IPS-NIHi11 (cell line): ENCODE results near the gene CELF2.

ENCODE experiments used
- DNase-seq: peaks from one replicate; pipeline ENCODE4 v3.0.0; 2012; ENCODE audit warnings: mixed read lengths, low spot score

The CELF2 gene

DNA sequence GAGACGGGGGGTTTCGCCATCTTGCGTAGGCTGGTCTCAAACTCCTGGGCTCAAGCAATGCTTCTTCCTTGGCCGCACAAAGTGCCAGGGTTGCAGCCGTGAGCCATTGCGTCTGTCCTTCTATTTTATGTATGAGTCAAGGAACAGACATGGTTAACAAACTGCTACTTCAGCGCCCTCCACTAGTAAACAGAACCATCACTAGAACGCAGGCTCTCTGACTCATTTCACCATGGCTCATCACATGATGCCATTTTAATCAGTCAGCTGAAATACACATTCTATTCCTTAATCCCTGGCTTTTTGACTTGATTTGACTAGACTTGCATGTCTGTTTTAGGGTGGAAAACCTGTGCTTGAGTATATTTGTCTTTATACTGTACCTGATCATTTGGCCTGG is 41.3 kb downstream of the CELF2 start:
- DNase-seq: no peak

DNA sequence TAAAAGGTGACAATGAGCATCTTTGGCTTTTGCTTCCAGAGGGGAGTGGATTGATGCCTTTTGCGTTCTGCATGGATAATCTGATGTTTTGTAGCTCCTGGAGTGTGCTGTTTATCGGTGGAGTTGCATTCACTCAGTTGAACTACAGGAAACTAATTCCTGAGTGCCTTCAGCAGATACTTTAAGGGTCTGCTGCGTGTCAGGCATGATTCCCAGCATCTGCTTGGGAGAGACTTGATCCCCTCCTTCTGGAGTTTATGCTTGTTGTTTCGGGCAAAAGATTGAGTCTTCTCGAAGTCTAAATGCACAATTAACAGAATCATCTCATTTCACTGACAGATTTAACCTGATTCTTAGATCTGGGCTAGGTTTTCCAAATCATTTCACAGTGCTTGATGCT is 46.2 kb downstream of the CELF2 start:
- DNase-seq: no peak

DNA sequence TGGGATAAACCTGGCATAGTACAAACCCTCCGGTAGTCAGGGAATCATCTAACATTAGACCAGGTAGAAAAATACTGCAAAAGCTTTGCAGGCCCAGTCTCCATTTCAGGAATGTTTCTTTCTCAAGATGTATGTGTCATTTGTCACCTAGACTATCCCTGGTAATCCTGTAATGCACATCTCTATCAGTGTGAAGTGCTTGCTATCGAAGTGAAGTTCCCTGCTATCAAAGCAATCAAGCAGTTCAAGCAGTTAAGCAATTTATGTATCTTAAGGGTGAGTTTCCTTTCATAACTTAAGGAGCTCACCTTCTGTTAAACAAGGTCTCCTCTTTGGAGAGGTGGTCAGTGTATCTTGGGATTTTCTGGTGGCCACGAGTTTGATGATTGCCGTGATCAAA is 47.2 kb downstream of the CELF2 start:
- DNase-seq: no peak

DNA sequence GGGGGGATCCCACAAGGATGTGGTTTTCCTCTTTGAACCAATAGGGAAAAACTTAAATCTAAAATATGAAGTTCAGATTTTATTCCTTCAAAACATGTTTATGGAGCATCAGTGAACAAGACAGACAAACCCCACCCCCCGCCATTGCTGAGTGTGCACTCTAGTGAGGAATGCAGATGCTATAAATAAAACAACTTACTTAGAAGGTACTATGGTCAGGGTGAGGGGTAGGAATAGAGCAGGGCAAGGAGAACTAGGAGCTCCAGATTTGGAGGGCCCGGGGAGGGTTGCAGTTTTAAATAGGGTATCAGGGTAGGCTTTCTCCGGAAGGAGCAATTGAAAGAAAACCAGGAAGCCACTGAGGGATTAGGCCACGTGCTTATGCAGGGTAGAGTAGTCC is 47.9 kb downstream of the CELF2 start:
- no peak for DNase-seq

DNA sequence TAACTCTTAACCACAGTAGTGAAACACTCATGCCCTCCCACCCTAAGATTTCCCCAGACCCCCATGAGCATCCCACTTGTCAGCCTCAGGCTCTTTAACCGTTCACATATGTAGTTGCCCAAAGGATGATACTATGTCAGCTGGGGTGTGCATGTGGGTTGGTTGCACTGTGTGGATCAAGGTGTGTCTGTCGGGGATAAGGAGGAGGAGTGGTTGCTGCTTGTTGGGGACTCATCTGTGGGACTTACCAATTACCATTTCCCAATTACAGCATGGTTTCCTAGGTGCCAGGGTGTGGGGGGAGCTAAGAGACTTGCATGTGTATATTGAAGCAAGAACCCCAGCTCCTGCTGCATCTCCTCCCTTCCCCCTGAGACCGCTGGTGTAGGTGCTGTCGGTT is 48.8 kb downstream of the CELF2 start:
- no peak for DNase-seq

DNA sequence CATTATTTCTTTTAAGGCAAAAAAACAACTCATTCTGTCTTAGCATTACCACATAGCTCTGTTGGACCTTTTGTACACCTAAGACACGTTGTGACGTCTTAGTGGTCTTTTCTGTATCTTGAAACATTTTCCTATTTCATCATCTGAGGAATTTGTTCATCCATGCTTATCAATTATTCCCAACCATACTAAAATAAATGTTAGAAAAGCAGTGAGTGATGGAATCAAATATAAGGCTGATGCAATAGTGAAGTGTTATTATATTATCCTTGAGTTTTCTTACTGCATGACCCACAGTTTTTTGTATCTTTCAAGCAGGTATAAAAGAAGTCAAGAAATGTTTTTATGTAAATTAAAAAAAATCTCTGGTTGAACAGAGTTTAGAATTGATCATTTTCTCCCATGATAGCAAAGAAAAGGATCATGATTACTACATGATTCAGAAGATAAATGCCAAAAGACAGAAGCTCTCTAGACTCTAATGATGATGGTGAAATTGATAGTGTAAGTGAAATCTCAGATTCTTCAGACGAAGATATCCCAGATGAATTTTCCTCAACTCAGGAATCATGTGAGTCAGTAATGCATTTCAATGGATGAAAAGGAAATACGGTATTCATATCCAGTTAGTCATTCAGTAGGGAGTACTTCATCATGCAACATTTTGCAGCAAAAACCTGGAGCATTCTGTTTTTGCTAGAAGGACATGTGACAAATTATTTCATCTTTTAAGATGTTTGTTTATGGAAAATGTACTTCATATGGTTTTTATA is 51.4 kb downstream of the CELF2 start:
- DNase-seq: no peak

DNA sequence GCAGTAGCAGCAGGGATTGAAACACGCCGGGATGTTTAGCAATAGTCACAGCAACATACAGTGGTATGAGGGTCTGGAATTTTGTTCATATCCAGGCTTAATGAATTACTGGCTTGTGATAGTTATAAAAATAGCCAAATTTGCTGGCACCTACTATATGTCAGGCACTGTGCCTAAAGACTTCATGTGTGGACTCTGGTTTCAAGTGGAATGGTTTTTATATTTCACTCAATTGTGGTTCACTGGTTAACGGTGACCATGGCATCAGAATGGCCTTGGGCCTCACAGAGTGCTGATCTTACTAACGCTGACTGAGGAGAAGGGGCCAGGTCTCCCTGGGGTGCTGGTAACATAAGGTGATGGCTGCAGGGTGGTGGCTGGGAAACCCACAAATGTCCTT is 55.7 kb downstream of the CELF2 start:
- no peak for DNase-seq

DNA sequence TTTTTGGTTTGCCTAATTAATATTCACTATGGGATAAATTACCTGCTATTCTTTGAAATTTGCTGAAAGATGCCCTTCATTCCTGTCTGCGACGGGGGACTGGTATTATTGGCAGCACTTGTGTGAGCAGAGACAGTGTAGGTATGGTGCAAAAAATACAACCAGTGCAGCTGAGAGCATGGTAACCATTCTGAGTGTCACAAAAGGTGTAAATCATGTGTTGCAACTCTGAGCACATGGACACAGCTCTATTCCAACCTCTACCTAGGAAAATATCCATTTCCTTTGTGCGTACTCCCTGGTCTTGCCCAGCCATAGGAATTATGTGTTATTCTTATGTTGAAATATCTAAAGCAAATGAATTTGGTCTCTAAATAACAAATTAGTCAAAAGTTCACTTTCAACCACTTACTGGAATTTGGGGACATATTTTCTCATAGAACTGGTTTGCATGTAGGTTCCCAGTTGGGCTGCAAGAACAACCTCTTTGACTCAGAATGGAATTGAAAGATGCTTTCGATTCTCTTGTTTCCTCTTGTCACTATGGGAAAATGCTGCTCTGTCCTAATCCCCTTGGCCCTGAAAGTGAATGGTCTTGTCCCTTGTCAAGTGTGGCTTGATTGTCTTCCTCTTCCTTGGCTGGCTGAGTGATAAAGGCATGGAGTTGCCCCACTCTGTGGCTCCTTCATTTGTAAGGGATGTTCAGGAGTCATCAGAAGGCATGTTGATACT is 57.0 kb downstream of the CELF2 start:
- no peak for DNase-seq

DNA sequence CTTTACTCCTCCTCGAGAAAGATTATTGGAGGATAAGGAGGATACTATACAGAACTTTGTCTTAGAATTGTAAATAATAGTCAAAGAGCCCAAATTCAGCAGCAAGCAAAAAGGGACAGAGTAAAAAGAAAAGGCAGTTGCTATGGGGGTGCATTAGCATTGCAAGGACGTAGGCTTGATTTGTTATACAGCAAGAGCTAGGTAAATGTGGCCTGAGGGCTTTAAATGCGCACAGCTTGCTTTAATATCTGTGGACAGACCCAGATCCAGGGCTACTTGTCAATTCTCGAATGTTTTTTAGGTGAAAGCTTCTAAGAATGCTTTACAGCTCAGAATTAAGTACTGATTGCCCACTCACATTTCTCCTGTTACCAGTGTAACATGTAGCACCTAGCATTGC is 58.5 kb downstream of the CELF2 start:
- no peak for DNase-seq

DNA sequence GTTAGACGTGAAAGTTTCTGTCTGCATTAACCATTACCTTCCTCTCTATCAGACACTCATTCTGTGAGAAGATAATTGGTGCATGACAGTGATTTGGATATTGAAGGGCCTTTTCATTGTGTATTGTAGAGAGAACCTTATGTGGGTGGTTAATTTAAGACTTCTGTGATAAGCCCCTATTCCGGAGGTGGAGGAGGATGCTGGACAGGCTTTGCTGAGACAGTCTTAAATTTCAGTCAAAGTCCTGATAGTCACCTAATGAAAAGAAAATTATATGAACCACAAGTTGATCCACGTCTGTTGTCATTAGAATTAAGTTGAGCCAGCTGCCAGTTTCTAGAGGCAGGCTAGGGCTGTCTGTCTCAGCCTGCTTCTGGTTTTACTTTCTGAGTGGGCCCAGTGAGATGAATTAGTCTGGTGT is 62.9 kb downstream of the CELF2 start:
- no peak for DNase-seq

DNA sequence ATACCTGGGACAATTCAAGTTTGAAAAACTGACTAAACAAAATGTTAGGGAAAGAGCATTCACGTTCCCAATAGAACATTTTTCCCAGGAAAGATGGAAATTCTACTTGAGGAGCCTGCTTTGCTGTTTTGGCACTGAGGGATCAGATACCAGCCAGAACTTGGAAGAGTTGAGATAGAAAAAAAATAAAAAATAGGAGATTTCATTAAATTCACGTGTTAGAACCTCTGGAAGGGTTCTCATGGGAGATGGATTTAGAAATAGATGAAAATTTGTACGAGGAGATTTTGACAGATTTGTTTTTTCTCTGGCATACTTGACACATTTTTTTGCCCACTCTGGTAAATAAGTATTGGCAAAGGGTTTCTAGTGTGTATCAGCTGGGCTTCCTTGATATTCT is 63.7 kb downstream of the CELF2 start:
- no peak for DNase-seq

DNA sequence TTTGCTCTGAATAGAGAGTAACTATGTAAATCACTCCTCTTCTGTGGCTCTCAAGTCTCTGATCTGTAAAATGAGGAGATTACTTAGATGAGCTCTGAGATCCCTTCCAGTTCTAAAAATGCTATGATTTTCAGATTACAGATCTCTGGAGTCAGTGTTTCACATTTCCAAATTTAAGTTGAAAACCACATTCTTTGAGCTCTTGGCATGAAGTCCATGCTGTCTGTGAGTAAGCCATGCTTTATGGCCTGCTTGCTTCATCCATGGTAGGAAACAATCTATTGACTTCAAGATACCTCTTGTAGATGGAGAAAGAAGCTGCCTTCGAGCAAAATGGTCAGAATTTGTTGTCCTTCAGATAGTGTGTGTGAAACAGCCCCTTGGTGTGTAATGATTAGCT is 64.9 kb downstream of the CELF2 start:
- DNase-seq: no peak

DNA sequence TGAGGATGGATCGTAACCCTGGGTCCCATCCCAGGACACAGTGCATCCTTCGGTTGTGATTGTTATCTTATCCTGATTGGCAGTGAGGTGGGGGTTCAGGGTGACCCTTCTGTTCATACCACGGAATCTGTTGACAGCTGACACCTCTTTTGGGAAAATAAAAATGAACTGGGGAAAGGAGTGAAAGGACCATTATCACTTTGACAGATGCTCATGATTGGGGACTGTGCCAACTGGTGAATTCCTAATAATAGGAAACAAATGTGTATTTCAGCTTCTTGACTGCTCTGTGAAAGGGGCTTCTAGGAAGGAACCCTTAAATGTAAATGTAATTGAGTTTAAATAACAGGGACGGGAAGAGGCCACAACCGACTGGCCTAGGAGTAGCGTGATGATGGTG is 65.4 kb downstream of the CELF2 start:
- DNase-seq: no peak

DNA sequence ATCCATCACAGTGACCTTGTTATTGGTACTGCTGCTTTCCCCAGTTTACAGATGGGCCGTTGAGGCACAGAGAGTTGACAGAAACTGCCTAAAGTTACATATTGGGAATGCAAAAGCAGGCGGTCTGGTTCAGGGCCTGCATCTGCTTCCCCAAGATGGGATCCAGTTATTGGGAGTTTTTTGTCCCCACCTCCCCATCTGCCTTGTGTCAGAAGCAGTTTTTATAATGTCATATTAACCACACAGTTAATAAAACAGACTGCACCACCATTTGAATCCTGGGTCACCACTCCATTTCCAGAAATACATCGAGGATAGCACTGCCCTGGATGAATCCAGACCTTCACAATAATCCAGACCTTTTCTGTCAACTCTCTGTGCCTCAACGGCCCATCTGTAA is 67.9 kb downstream of the CELF2 start:
- no peak for DNase-seq

DNA sequence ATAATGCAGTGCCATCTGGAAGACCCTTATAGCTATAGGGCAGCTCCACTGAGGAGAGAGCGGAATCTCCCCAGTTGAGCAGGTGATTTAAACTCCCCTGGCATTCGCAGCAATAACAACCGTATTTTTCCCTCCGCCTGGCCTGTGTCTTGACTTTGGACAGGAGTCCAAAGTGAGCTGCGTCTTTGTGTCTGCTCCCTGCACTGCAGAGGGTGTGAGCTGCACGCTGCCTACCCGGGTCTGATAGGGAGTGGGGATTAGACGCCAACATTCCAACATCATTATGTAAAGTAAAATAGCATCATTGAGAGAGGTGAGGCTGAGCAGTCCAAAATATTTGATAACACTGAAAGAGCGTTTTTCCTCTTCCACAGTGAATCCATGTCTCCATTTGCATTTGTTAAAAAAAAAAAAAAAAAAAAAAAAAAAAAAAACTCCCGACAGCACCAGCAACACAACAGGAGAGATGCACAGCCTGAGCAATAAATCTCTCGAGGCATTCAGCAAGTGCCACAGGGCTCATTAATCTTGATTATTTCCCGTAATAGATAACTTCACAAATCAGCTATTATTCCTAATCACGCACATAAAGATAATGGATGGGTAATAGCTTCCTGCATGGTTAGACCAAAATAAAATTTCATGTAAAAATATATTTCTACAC is 68.6 kb downstream of the CELF2 start:
- DNase-seq: no peak

DNA sequence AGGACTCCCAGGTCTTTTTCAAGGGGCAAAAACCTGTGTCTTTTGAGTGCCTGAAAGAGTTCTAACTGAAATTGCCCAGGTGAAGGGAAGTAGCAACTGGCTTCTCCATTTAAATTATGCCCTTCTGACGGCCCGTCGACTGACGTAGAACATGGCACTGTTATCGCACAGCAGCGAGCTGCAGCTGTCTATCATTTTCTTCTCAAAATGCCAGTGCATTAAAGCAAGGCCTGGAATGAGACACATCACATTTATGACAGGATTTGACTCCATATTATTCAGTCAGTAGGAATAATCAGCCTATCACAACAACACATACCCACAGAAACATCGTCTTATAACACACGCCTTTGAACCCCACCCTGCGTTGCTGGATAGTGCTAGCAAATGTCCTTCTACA is 69.7 kb downstream of the CELF2 start:
- DNase-seq: no peak

DNA sequence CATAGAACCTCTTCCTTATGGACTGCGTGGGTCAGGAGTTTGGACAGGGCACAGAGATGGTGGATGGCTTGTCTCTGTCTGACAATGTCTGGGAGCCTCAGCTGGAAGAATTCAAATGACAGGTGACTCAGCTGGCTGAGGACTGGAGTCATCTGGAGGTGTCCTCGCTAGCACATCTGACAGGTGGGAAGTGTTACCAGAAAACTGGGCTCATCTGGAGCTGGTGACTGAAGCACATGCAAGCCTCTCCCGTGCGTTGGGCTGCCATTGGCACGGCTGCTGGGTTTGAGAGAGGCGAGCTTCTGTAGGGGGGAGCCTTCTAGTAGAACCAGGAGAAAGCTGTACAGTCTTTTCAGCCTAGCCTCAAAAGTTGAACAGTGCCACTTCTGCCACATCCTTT is 71.0 kb downstream of the CELF2 start:
- no peak for DNase-seq

DNA sequence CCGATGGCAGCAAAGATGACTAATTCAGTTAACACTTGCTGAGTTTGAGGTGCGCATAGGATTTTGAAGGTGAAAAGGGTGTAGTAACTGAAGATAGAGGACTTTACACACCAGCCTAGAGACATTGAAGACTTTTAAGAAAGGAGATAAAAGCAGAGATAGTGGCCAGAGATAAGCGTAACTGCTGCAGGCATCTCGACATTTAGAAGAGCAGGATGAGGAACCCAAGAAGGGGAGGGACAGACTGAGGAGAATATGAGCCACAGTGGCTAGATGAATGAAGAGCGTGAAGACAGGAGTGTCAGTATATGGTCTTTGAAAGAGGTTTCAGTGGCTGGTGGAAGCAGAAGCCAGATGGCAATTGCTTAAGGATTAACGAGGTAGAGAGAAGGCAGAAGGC is 71.6 kb downstream of the CELF2 start:
- no peak for DNase-seq

DNA sequence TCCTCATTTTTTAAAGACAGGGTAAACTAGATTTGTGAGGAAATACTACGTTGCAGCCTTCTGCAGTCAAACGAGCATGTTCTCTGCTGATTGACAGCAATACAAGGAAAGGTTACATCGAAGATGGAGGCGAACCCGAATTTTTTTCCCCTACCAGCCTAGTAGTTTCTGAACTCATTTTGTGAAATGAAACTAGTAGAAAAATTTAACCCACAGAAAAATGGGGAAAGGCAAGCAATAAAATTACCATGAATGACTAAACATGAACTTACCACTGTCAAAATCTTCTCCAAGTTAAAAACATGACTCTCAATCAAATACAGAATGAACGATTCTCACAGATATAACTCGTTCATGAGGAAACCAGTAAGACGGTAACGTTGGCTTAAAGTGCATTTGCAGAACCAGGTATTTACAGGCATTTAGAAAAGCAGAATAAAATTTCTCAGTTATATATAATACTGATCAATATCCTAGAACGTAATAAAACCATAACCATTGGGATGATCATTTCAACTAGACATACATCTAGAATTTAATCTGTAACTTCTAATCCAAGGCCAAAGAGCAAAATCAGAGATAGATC is 73.9 kb downstream of the CELF2 start:
- no peak for DNase-seq

DNA sequence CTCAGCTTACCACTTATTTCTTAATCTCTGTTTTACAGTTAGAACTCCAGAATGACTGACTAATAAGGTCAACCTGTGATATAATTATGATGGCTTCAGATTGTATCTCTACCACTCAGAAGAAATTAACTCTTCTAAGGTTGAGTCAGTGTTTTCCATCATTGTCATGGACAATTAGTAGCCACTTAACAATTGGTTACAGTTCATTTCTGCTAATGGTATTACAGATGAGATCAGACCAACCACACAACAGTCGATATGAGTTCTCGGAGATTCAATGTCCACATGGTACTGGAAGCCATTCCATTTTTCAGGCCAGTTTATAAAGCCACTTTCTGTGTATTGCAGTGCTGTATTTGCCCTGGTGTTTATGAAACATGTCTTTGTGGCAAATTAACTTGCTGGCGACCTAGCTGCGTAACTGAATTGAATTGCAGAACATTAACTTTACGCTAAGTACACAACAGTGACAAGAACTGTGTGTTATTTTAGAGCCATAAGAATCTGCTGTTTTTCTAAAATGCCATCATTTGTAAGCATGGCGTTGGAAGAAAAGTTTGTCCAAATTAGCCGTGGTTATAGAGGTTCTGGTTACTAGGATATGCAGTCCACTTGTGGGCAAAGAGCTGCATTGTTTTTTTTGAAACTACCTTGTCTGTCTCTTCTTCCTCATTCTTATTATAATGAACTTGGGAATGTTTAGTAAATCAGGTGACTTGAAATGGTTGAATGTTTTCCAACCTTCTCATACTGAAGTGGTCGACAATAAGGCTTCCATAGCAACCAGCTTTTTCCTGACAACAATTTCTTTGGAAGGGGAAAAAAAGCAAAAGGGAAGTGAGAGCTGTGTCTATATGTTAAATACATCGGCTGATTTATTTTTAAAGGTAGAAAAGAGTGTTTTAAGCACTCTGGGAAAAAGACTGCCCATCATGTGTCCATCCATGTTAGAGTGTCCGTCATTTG is 76.4 kb downstream of the CELF2 start:
- no peak for DNase-seq

DNA sequence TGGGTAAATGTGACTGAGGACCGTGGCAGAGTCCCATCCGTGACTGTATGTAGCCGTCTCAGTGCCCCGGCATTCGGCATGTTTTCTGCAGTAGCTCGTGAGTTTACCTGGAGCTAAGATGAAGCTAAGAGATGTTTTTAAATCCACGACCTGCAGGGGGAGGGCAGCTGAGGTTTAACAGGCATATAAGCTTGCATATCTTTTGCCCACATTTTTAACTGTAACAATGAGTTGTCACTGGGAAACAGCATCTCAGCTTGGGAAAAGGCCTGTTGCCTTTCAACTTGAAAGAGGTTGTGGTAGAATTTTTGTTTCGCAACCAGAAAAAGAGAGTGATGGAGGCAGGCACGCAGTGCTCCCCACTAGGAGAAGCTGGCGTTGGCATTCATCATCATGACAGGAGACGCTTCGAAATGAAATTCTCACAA is 77.7 kb downstream of the CELF2 start:
- DNase-seq: peak; percentile 17

DNA sequence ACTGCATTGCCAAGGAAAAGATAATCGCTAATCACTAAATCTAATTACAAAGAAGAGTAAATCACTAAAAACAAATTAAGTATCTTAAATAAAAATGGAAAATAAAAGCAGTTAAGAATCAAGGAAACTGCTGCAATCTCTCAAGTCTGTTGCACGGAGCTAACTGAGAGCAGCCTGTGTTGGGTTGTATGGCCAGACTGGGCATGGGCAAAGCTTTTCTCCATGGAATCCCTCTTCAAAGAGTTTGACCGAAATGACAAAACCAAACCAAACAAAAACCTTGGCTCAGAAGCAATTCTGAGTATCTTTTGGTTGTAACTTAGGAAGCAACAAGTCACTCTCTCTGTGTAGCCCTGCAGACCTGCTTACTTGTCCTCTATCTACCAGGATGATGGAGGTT is 78.8 kb downstream of the CELF2 start:
- no peak for DNase-seq
